Body of pancreas (tissue), 4 donors: ENCODE results near the gene PRIMA1.

ENCODE experiments used
- POLR2A ChIP-seq, 3 donors: fragments of 450-650 bp; IDR thresholded peaks; one replicate each; pipeline ENCODE4 v1.6.1; 2016; ENCODE audit warnings: antibody characterized with exemption in 3 of 3, mild to moderate bottlenecking in 2 of 3
- TF ChIP-seq, protein P1 (sequence below), 7 experiments: fragments of 450-650 bp in 4 of 7; fragments of 200-600 bp in 3 of 7; sonication (generic) in 3 of 7; IDR thresholded peaks; one replicate each; pipeline ENCODE4 v1.5.1; 2016 to 2019; ENCODE audit warnings: antibody characterized with exemption in 7 of 7

DNA sequence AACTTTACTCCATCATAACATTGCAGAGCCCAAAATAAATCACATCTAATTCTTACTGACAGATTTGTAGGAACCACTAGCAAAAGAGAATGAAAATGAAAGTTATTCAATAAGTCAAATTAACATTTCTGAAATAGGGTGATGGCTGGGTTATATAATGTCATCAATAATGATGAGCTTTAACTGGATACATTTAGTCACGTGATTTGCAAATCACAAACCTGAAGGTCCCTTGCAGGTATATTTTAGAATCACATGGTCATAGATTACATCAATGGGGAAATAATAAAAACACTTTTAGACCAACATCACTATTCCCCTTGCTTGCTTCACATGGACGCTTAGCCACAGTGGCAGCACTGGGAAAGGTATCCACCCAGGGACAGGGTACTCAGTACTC lies 86.7 kb downstream of the PRIMA1 start:
- TF ChIP-seq, protein P1, sequence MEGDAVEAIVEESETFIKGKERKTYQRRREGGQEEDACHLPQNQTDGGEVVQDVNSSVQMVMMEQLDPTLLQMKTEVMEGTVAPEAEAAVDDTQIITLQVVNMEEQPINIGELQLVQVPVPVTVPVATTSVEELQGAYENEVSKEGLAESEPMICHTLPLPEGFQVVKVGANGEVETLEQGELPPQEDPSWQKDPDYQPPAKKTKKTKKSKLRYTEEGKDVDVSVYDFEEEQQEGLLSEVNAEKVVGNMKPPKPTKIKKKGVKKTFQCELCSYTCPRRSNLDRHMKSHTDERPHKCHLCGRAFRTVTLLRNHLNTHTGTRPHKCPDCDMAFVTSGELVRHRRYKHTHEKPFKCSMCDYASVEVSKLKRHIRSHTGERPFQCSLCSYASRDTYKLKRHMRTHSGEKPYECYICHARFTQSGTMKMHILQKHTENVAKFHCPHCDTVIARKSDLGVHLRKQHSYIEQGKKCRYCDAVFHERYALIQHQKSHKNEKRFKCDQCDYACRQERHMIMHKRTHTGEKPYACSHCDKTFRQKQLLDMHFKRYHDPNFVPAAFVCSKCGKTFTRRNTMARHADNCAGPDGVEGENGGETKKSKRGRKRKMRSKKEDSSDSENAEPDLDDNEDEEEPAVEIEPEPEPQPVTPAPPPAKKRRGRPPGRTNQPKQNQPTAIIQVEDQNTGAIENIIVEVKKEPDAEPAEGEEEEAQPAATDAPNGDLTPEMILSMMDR (IDR thresholded peaks at IDR 0.05): no peak
- no peak for TF ChIP-seq POLR2A (IDR thresholded peaks at IDR 0.05)
